Karpas-422 (cell line): ENCODE data around the gene FGF1. TPM values are rescaled to one million over a fixed set of nuclear protein-coding genes. Genes with fewer than 3 reads are reported as not detected.

ENCODE experiments used
- DNase-seq: peaks from one replicate; pipeline ENCODE4 v3.0.0-alpha.2; 2015
- H2AFZ ChIP-seq: fragments of 200-600 bp; sonication (generic); 2 replicates; pipeline ENCODE4 v1.6.1; 2014; ENCODE audit warnings: antibody characterized with exemption, low read length, mixed read lengths
- H3K27ac ChIP-seq: fragments of 200-600 bp; sonication (generic); 2 replicates; pipeline ENCODE4 v1.5.1; 2014; ENCODE audit warnings: mild to moderate bottlenecking, low read length, moderate library complexity
- H3K27me3 ChIP-seq: fragments of 200-600 bp; sonication (generic); 2 replicates; pipeline ENCODE4 v1.6.1; 2014; ENCODE audit warnings: low read length, mixed read lengths
- H3K36me3 ChIP-seq: fragments of 200-600 bp; sonication (generic); 2 replicates; pipeline ENCODE4 v1.6.1; 2014; ENCODE audit warnings: low read length, mixed read lengths; ENCODE audit not compliant: insufficient read depth
- H3K4me1 ChIP-seq: fragments of 200-600 bp; sonication (generic); 2 replicates; pipeline ENCODE4 v1.6.1; 2014; ENCODE audit warnings: mild to moderate bottlenecking, low read length, mixed read lengths
- H3K4me2 ChIP-seq: fragments of 200-600 bp; sonication (generic); 2 replicates; pipeline ENCODE4 v1.6.1; 2014; ENCODE audit warnings: low read length, low read depth, mild to moderate bottlenecking; ENCODE audit not compliant: poor library complexity, severe bottlenecking
- H3K4me3 ChIP-seq: fragments of 200-600 bp; sonication (generic); 2 replicates; pipeline ENCODE4 v1.5.1; 2014; ENCODE audit warnings: mild to moderate bottlenecking, antibody characterized with exemption, low read length, mixed read lengths
- H3K79me2 ChIP-seq: fragments of 200-600 bp; sonication (generic); 2 replicates; pipeline ENCODE4 v1.6.1; 2014; ENCODE audit warnings: mild to moderate bottlenecking, low read length, mixed read lengths
- H3K9ac ChIP-seq: fragments of 200-600 bp; sonication (generic); 2 replicates; pipeline ENCODE4 v1.6.0; 2014; ENCODE audit warnings: low read length
- H3K9me2 ChIP-seq: fragments of 200-600 bp; sonication (generic), shearing (Covaris generic); replicated peaks from 2 replicates; pipeline ENCODE4 v1.6.0; 2014; ENCODE audit warnings: mild to moderate bottlenecking, low read length, moderate library complexity; ENCODE audit not compliant: insufficient read depth
- H3K9me3 ChIP-seq: fragments of 300-700, 200-600 bp; sonication (generic); 2 replicates; pipeline ENCODE4 v1.6.1; 2014; ENCODE audit warnings: low read length, mixed read lengths
- H4K20me1 ChIP-seq: fragments of 200-600 bp; sonication (generic); 2 replicates; pipeline ENCODE4 v1.6.1; 2014; ENCODE audit warnings: mild to moderate bottlenecking, antibody characterized with exemption, low read length, low read depth; ENCODE audit not compliant: insufficient read depth
- total RNA-seq: library from RNA; depleted of rRNA; stranded (reverse); fragments of >200 nt; shearing (Covaris generic); gene quantifications from 2 replicates; pipeline ENCODE4 v1.2.3, GENCODE V29; 2014; ENCODE audit warnings: low replicate concordance

Gene FGF1
- total RNA-seq, 1 experiment from 2014 or later, result not detected

GRCh38 chr5:142689081-142689480, 3.2 kb upstream of the FGF1 start:
- Histone ChIP-seq H3K4me2 (no peak overlapping the region), H2AFZ (no peak overlapping the region), H3K9ac (no peak overlapping the region), H3K4me3 (no peak overlapping the region), H3K27me3 (no peaks in the 10 kb centered on the region), H3K79me2 (no peaks in the 10 kb centered on the region), H4K20me1 (no peaks in the 10 kb centered on the region), H3K27ac (no peak overlapping the region), H3K4me1 (no peaks in the 10 kb centered on the region), H3K36me3 (no peaks in the 10 kb centered on the region), H3K9me3 (no peaks in the 10 kb centered on the region), H3K9me2 (no peaks in the 10 kb centered on the region)
- DNase-seq, result no peak

- Histone ChIP-seq H3K9me3 (no peaks in the 10 kb centered on the region), H3K36me3 (no peaks in the 10 kb centered on the region), H3K79me2 (no peaks in the 10 kb centered on the region), H2AFZ (no peak overlapping the region), H3K27ac (no peak overlapping the region), H4K20me1 (no peaks in the 10 kb centered on the region), H3K4me2 (no peak overlapping the region), H3K27me3 (no peaks in the 10 kb centered on the region), H3K4me1 (no peaks in the 10 kb centered on the region), H3K9ac (no peak overlapping the region), H3K4me3 (no peak overlapping the region), H3K9me2 (no peaks in the 10 kb centered on the region)
- DNase-seq, result no peak
Measured at GRCh38 chr5:142688281-142688989, 2.5 kb upstream of the FGF1 start.

- DNase-seq, result no peak
- no peaks in the 10 kb centered on the region for H3K36me3 ChIP-seq
- no peak overlapping the region for H3K9ac ChIP-seq
Measured at GRCh38 chr5:142686968-142687367, 1.1 kb upstream of the FGF1 start.

GRCh38 chr5:142686210-142686734, 382 bp upstream of the FGF1 start:
- no peaks in the 10 kb centered on the region for H3K4me1 ChIP-seq
- no peaks in the 10 kb centered on the region for H3K79me2 ChIP-seq
- H2AFZ ChIP-seq, result no peak overlapping the region
- H3K9ac ChIP-seq, result no peak overlapping the region
- no peak overlapping the region for H3K4me3 ChIP-seq
- DNase-seq, result no peak
- no peaks in the 10 kb centered on the region for H3K27me3 ChIP-seq
- no peaks in the 10 kb centered on the region for H3K9me2 ChIP-seq
- H3K27ac ChIP-seq, result no peak overlapping the region
- no peaks in the 10 kb centered on the region for H3K36me3 ChIP-seq
- no peak overlapping the region for H3K4me2 ChIP-seq
- H4K20me1 ChIP-seq, result no peaks in the 10 kb centered on the region
- no peaks in the 10 kb centered on the region for H3K9me3 ChIP-seq

More at GRCh38 chr5:142686968-142687367, 1.1 kb upstream of the FGF1 start:
- Histone ChIP-seq H3K9me3 (no peaks in the 10 kb centered on the region), H4K20me1 (no peaks in the 10 kb centered on the region), H3K4me1 (no peaks in the 10 kb centered on the region), H3K9me2 (no peaks in the 10 kb centered on the region), H3K4me2 (no peak overlapping the region), H2AFZ (no peak overlapping the region), H3K79me2 (no peaks in the 10 kb centered on the region), H3K4me3 (no peak overlapping the region), H3K27ac (no peak overlapping the region), H3K27me3 (no peaks in the 10 kb centered on the region)

GRCh38 chr5:142684508-142685041, 1.3 kb downstream of the FGF1 start:
- no peaks in the 10 kb centered on the region for H3K4me1 ChIP-seq
- H3K27me3 ChIP-seq, result no peaks in the 10 kb centered on the region
- H2AFZ ChIP-seq, result no peak overlapping the region
- no peaks in the 10 kb centered on the region for H3K9me3 ChIP-seq
- H3K9me2 ChIP-seq, result no peaks in the 10 kb centered on the region
- H3K9ac ChIP-seq, result no peak overlapping the region
- no peak overlapping the region for H3K4me2 ChIP-seq
- no peak overlapping the region for H3K27ac ChIP-seq
- H3K36me3 ChIP-seq, result no peaks in the 10 kb centered on the region
- H3K4me3 ChIP-seq, result no peak overlapping the region
- no peak for DNase-seq
- H3K79me2 ChIP-seq, result no peaks in the 10 kb centered on the region
- H4K20me1 ChIP-seq, result no peaks in the 10 kb centered on the region

- H3K9me2 ChIP-seq, result no peaks in the 10 kb centered on the region
- H2AFZ ChIP-seq, result no peak overlapping the region
Measured at GRCh38 chr5:142683881-142684505, 1.9 kb downstream of the FGF1 start.

GRCh38 chr5:142683116-142683515, 2.8 kb downstream of the FGF1 start:
- Histone ChIP-seq H3K9me2 (no peaks in the 10 kb centered on the region), H3K9me3 (no peaks in the 10 kb centered on the region), H3K4me2 (no peak overlapping the region), H2AFZ (no peak overlapping the region), H3K4me1 (no peaks in the 10 kb centered on the region), H3K4me3 (no peak overlapping the region), H3K27ac (no peak overlapping the region), H3K36me3 (no peaks in the 10 kb centered on the region), H3K27me3 (no peaks in the 10 kb centered on the region), H3K9ac (no peak overlapping the region), H3K79me2 (no peaks in the 10 kb centered on the region), H4K20me1 (no peaks in the 10 kb centered on the region)
- no peak for DNase-seq

More at GRCh38 chr5:142683881-142684505, 1.9 kb downstream of the FGF1 start:
- Histone ChIP-seq H3K27ac (no peak overlapping the region), H3K9ac (no peak overlapping the region), H3K36me3 (no peaks in the 10 kb centered on the region), H3K4me2 (no peak overlapping the region), H3K27me3 (no peaks in the 10 kb centered on the region), H3K79me2 (no peaks in the 10 kb centered on the region), H4K20me1 (no peaks in the 10 kb centered on the region), H3K9me3 (no peaks in the 10 kb centered on the region), H3K4me3 (no peak overlapping the region), H3K4me1 (no peaks in the 10 kb centered on the region)
- no peak for DNase-seq

- Histone ChIP-seq H2AFZ (no peak overlapping the region), H3K4me2 (no peak overlapping the region), H3K4me1 (no peaks in the 10 kb centered on the region), H3K9ac (no peak overlapping the region), H3K9me2 (no peaks in the 10 kb centered on the region), H3K9me3 (no peaks in the 10 kb centered on the region), H3K27me3 (no peaks in the 10 kb centered on the region), H3K36me3 (no peaks in the 10 kb centered on the region), H4K20me1 (no peaks in the 10 kb centered on the region), H3K4me3 (no peak overlapping the region), H3K27ac (no peak overlapping the region), H3K79me2 (no peaks in the 10 kb centered on the region)
- DNase-seq, result no peak
Measured at GRCh38 chr5:142680605-142681259, 5.2 kb downstream of the FGF1 start.
